Measurements from ENCODE around the gene PSMC1. TPM values are rescaled to one million over a fixed set of nuclear protein-coding genes. Genes with fewer than 3 reads are reported as not detected.

PSMC1 gene
- total RNA-seq, 2 experiments from 2014 or later: 93.1 to 120 TPM

DNA sequence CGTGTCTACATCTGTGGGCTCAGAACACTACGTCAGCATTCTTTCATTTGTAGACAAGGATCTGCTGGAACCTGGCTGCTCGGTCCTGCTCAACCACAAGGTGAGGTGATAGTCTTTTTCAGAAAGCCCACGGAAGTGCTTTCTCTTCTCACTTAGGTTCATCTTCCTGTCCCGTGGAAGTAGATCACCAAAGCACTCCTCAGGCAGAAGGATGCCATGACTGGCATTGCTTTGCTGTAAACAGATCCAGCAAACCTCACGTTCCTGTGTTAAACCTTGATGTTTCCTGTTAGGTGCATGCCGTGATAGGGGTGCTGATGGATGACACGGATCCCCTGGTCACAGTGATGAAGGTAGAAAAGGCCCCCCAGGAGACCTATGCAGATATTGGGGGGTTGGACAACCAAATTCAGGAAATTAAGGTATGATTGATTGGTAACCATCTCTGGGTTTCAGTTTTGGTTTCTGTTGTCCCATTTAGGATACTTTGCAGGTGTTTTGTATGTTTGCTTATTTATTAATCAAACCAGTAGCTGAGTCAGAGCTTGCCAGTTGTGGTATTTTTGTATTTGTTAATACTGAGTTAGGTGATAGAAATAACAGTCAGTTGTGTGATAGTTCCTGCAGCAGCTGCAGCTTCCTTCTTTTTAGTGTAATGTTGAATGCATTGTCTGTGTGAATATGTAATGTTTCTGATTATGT lies 7.5 kb downstream of the PSMC1 start:
- Mint-ChIP-seq H3K27me3 (no peaks in the 10 kb centered on the region), H3K36me3 (peaks cover 53% of the 10 kb centered on the region), H3K4me1 (peaks cover 23% of the 10 kb centered on the region), H3K4me3 (peak overlapping the region; percentile 8), H3K27ac (peak overlapping the region; percentile 79), H3K9me3 (ENCODE audit: low read depth) (no peaks in the 10 kb centered on the region)
- ATAC-seq (peak; percentile 74), DNase-seq (peak; percentile 59)
- CTCF ChIA-PET: interaction anchor here (1.3 kb wide), 1 partner anchor 12 kb away, joined by 3 read pairs; no protein-coding TSS in a partner anchor

DNA sequence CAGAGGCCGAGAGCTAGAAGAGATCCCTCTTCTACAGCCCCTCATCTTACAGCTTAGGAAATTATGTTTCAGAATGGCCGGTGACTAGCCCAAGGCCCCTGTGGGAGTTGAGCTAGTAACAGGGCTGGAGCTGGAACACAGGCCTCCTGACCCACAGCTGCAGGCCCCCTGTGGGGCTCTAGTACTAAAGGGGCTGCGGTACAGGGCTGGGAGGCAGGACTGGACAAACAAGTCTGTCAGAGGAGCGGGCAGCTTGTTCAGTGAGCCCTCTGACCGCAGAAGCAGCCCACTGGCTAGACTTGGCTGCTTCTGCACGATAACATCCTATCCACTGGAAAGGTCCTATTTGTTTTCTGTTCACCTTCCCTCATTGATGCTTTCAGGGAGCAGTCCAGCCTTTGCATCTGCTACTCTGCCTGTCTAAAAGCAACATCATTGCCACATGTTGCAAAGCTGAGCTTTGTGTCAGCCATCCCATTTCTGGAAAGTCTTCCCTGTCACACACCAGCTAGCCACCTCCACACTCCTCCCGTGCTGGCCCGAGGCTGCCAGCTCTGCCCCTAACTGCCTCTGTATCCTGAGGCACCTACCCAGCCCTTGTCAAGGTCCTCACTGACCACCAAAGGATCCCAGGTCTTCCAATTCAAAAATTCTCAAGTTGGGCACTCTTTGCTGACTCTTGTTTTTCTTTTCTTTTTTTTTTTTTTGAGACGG lies 10.2 kb downstream of the PSMC1 start:
- no peak for ATAC-seq
- Mint-ChIP-seq H3K27ac (no peak overlapping the region), H3K36me3 (peaks cover 55% of the 10 kb centered on the region), H3K4me3 (no peak overlapping the region), H3K4me1 (peaks cover 18% of the 10 kb centered on the region), H3K9me3 (ENCODE audit: low read depth) (no peaks in the 10 kb centered on the region), H3K27me3 (no peaks in the 10 kb centered on the region)
- CTCF ChIA-PET: interaction anchor here (0.9 kb wide), 1 partner anchor 1254 kb away, joined by 3 read pairs; no protein-coding TSS in a partner anchor
- no peak for DNase-seq

DNA sequence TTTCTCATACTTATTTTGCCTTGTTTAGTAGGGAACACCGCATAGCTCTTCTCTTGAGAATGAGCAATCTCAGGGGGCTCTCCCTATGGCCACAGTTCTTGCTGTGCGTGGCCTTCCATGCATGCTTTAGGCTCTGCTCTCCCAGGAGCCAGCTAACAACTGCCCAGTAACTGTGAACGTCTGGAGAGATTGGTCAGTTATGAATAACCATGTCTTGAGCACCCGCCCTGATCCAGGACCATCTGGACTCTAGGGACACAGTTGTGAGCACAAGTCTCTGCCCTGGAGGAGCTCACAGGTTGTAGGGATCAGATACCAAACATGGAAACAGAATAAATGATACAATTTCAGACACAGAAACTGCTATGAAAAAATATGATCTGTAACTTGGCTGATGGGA lies 12.1 kb downstream of the PSMC1 start:
- Mint-ChIP-seq H3K9me3 (ENCODE audit: low read depth) (no peaks in the 10 kb centered on the region), H3K27ac (no peak overlapping the region), H3K4me1 (peaks cover 13% of the 10 kb centered on the region), H3K36me3 (peaks cover 56% of the 10 kb centered on the region), H3K4me3 (no peak overlapping the region), H3K27me3 (no peaks in the 10 kb centered on the region)
- CTCF ChIA-PET: interaction anchor here (0.5 kb wide), 1 partner anchor 19 kb away, joined by 3 read pairs; no protein-coding TSS in a partner anchor
- DNase-seq (no peak), ATAC-seq (no peak)

DNA sequence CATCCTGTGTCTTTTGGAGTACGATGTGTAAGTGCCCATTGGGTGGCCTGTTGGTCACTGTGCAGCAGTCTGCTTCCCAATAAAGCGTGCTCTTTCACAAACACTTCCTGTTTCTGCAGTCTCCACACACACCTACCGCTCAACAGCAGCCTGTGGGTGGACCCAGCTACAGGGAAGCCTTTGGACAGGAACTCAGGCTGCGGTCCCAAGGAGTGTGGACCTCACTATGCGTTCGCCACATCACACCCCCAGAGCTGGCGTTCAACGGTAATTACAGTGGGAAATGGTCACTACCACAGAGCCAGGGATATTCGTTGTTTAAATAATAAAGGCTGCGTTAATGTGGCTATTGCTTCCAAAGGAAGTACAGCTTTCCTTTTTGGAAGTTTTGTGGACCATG lies 16.2 kb downstream of the PSMC1 start:
- H3K4me1 Mint-ChIP-seq: peaks cover 16% of the 10 kb centered on the region
- no peaks in the 10 kb centered on the region for H3K9me3 Mint-ChIP-seq (ENCODE audit: low read depth)
- no peaks in the 10 kb centered on the region for H3K27me3 Mint-ChIP-seq
- no peak overlapping the region for H3K27ac Mint-ChIP-seq
- H3K36me3 Mint-ChIP-seq: peaks cover 47% of the 10 kb centered on the region
- ATAC-seq: no peak
- CTCF ChIA-PET: no interaction called here
- H3K4me3 Mint-ChIP-seq: no peak overlapping the region
- DNase-seq: no peak

DNA sequence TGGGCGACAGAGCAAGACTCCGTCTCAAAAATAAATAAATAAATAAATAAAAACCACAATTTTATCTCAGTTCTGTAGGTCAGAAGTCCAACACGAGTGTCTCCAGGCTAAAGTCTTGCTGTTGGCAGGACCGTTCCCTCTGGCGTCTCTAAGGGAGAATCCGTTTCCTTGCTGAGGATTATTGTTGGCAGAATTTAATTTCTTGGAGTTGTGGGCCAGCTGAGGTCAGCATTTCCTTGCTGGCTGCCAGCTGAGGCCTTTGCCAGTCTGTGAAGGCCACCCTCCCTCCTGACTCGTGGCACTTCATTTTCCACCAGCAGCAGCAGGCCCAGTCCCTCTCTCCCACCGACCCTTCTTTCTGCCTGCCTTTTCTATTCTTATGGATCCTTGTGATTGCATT lies 17.2 kb downstream of the PSMC1 start:
- CTCF ChIA-PET: no interaction called here
- no peak overlapping the region for H3K27ac Mint-ChIP-seq
- DNase-seq (no peak), ATAC-seq (no peak)
- H3K36me3 Mint-ChIP-seq: peaks cover 39% of the 10 kb centered on the region
- H3K4me1 Mint-ChIP-seq: peaks cover 16% of the 10 kb centered on the region
- no peak overlapping the region for H3K4me3 Mint-ChIP-seq
- no peaks in the 10 kb centered on the region for H3K27me3 Mint-ChIP-seq
- H3K9me3 Mint-ChIP-seq (ENCODE audit: low read depth): no peaks in the 10 kb centered on the region

DNA sequence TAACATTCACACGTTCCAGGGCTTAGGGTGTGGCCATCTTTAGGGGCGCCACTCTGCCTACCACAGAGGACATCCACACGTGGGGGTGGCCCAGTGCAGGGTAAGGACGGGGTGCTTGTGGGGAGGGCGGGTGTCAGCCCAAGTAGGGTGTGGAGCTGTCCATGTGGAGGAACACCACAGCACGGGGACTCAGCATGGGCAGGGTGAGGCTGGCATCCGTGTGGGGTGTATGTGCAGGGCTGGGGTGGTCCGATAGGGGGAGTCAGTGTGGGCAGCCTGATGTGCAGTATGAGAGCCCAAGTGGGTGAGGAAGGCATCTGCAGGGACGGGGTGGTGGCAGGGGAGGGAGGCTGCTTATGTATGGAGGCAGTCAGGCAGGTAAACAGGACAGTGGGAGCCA lies 17.7 kb downstream of the PSMC1 start:
- Mint-ChIP-seq H3K36me3 (peaks cover 35% of the 10 kb centered on the region), H3K27ac (peak overlapping the region; percentile 33), H3K4me3 (no peak overlapping the region), H3K27me3 (no peaks in the 10 kb centered on the region), H3K9me3 (ENCODE audit: low read depth) (no peaks in the 10 kb centered on the region), H3K4me1 (peaks cover 16% of the 10 kb centered on the region)
- DNase-seq (peak; percentile 38), ATAC-seq (peak; percentile 32)
- CTCF ChIA-PET: no interaction called here

DNA sequence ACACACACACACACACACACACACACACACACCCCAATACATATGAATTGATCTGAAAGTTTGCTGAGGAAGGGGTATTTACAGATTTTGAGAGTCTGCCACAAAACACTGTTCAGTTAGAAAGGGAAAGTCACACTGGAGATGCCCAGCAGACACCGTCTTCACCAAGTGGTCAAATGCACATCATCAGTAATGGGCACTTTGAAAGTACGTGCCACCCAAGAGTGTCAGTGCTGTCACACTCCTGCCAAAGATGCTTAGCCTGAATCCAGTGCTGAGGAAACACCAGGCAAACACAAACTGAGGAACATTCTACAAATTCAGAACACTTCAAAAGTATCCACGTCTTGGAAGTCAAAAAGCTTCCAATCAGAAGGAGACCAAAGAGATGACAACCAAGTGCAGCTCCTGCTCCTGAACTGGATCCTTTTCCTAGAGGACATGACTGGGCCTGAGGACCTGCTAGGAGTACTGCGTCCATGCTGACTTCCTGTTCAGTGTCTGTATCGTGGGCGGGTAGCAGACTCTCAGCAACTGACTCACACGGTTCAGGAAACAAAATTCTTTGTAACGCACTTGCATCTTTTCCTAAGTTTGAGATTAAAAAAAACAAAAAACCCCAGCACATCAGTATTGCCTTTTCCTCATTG lies 18.6 kb downstream of the PSMC1 start:
- Mint-ChIP-seq H3K4me1 (peaks cover 16% of the 10 kb centered on the region), H3K36me3 (peaks cover 28% of the 10 kb centered on the region), H3K27ac (peak overlapping the region; percentile 66), H3K4me3 (no peak overlapping the region), H3K9me3 (ENCODE audit: low read depth) (no peaks in the 10 kb centered on the region), H3K27me3 (no peaks in the 10 kb centered on the region)
- no peak for ATAC-seq
- peak; percentile 40 for DNase-seq
- CTCF ChIA-PET: interaction anchor here (1.2 kb wide), 1 partner anchor 11 kb away, joined by 3 read pairs; no protein-coding TSS in a partner anchor

DNA sequence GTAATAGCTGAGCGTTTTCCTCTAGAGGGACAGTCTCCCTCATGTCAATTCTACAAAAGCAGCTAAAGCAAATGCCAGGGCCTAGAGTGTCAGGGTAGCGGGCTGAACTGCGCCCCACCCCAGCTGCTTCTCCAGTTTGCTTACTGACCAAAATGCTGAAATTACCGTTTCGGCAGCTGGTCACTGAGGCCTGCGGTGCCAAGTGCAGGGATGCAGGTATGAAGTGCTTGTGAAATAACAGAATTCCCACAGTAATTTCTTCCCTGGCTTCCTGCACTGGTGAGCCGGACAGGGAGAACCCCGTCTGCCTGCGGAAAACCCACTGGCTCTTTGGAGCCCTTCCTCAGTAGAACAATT lies 19.1 kb downstream of the PSMC1 start:
- CTCF ChIA-PET: interaction anchor here (1.2 kb wide), 1 partner anchor 12 kb away, joined by 3 read pairs; no protein-coding TSS in a partner anchor
- Mint-ChIP-seq H3K9me3 (ENCODE audit: low read depth) (no peaks in the 10 kb centered on the region), H3K4me1 (peaks cover 16% of the 10 kb centered on the region), H3K4me3 (no peak overlapping the region), H3K27me3 (no peaks in the 10 kb centered on the region), H3K36me3 (peaks cover 23% of the 10 kb centered on the region), H3K27ac (peak overlapping the region; percentile 66)
- DNase-seq: peak; percentile 32
- no peak for ATAC-seq

DNA sequence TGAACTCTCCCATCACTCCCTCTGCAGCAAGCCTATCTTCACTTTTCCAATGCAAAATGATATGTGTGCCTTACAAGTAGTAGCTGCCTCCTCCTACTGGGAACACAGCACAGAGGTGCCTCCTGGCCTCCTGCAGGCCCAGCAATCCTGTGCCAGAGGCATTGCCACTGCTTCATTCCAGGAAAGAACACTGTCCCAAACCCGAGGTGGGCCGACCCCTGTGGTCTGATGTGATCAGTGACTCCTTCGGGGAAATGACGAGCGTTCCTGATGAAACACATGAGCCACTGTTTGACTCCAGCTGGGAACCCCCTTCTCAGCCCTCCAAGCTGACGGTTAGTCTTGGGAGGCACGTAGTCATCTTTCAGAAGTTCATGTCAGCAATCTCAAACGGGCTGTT lies 19.5 kb downstream of the PSMC1 start:
- no peak overlapping the region for H3K4me3 Mint-ChIP-seq
- peak overlapping the region; percentile 28 for H3K27ac Mint-ChIP-seq
- DNase-seq: peak; percentile 29
- H3K27me3 Mint-ChIP-seq: no peaks in the 10 kb centered on the region
- H3K4me1 Mint-ChIP-seq: peaks cover 16% of the 10 kb centered on the region
- no peak for ATAC-seq
- H3K36me3 Mint-ChIP-seq: peaks cover 21% of the 10 kb centered on the region
- CTCF ChIA-PET: interaction anchor here (1.2 to 1.4 kb wide), 2 partner anchors 12 to 41 kb away, joined by 3 read pairs; no protein-coding TSS in a partner anchor
- H3K9me3 Mint-ChIP-seq (ENCODE audit: low read depth): no peaks in the 10 kb centered on the region

DNA sequence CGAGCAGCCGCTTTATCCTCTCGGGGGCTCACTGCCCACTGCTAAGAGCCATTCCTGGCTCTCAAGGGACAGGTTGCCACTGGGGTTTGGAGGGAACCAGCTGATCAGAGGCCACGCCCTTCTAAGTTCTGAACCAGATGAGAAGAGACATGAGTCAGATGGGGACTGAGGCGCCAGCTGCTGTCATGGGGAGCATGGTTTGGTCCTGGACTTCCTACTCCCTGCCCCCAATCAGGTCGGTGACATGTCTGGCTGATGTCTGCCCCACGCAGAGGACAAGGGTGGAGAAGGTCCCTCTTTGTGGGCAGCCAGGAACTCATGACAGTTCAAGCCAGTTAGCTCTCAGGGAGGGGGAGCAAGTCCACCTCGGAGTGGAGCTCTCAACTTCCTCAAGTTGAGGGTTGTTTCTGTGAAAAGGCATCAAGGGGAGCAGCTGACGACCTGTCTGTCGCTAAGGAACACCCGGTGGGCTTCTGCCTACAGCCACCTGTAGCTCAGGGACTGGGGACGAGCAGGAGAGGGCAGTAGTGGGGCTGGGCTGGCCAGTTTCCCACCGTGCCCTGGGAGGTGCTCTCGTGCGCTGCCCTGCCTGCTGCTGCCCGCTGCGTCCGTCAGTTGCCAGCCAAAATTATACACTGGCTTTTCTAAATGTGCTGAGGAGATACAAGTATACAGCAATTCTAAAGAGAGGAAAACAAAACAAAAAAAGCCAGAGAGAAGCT lies 20.5 kb downstream of the PSMC1 start:
- H3K27ac Mint-ChIP-seq: no peak overlapping the region
- no peak for ATAC-seq
- no peaks in the 10 kb centered on the region for H3K27me3 Mint-ChIP-seq
- CTCF ChIA-PET: interaction anchor here (0.8 to 1.4 kb wide), 2 partner anchors 12 to 42 kb away, joined by 3 read pairs; no protein-coding TSS in a partner anchor
- H3K36me3 Mint-ChIP-seq: peaks cover 17% of the 10 kb centered on the region
- H3K9me3 Mint-ChIP-seq (ENCODE audit: low read depth): no peaks in the 10 kb centered on the region
- DNase-seq: peak; percentile 40
- no peak overlapping the region for H3K4me3 Mint-ChIP-seq
- H3K4me1 Mint-ChIP-seq: peaks cover 16% of the 10 kb centered on the region

DNA sequence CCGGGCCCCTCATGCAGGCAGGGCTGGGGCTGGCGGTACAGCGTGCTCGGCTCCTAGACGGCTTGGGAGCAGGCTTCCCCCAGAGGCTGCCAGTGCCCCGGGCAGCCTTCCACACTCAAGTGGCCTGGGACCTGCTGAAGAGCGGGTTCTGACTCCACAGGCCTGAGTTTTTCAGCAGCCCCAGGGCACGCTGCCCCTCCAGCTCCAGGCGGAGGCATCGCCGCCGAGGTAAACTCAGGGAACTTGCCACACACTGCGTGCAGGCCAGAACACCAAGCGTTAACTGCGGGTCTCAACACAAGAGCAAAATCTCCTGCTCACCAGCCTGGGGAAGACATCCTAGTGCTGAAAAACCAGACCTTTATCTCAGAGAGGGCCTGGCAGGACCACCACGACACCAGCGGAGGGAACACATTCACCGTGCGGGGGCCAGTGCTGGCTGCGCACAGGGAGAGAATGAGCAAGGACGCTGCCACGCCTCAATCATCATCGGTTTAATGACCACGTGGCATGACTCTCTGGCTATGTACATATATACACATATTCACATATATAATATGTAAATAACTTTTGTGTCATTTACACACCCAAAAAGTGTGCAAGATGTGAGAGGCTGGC lies 21.3 kb downstream of the PSMC1 start:
- DNase-seq: no peak
- peaks cover 16% of the 10 kb centered on the region for H3K36me3 Mint-ChIP-seq
- H3K4me3 Mint-ChIP-seq: no peak overlapping the region
- no peaks in the 10 kb centered on the region for H3K27me3 Mint-ChIP-seq
- no peak for ATAC-seq
- H3K27ac Mint-ChIP-seq: no peak overlapping the region
- peaks cover 16% of the 10 kb centered on the region for H3K4me1 Mint-ChIP-seq
- H3K9me3 Mint-ChIP-seq (ENCODE audit: low read depth): no peaks in the 10 kb centered on the region
- CTCF ChIA-PET: no interaction called here

DNA sequence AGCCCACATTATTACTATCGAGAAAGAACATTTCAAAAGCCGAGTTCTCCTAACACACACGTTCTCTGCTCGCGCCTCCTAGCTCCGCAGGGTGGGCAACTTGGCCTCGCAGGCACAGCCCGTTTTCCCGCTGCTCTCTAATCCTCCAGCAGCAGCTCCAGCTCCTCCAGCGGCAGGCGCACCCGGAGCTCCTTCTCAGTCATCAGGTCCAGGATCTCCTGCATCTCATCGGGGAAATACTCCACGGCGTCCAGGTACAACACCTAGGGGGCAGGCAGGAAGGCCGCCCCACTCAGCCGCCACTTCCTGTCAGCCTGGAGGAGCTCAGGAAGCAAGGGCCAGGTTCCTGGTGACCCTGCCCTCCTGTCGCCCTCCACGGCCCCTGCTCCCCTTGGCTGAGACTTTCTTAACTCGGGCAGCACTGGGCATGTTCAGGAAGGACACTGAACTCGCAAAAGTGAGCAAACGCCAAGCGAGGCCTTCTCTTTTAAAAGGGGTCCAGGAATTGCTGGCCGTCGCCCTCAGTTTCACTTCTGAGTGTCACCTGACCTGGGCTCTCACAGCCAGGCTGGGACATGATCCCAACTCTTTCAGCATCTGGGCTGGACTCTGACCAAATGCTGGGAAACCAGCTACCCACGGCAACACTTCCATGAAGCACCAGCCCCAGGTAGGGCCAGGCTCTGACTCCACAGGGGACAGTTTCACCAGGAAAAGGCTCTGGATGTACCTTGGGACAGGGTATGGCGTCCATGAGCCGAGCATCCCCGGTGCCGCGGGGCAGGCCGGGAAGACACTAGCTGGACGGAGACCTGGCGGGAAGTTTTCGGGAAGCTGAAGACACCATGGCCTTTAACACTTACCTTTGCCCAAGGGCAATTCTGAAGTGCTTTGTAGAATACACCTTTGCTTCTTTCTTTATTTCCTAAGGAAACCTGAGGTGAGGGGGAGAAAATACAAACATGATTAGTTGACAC lies 22.1 kb downstream of the PSMC1 start:
- H3K4me1 Mint-ChIP-seq: peaks cover 16% of the 10 kb centered on the region
- peaks cover 12% of the 10 kb centered on the region for H3K36me3 Mint-ChIP-seq
- H3K27ac Mint-ChIP-seq: no peak overlapping the region
- DNase-seq (no peak), ATAC-seq (no peak)
- no peaks in the 10 kb centered on the region for H3K27me3 Mint-ChIP-seq
- H3K9me3 Mint-ChIP-seq (ENCODE audit: low read depth): no peaks in the 10 kb centered on the region
- CTCF ChIA-PET: no interaction called here
- H3K4me3 Mint-ChIP-seq: no peak overlapping the region
